HepG2 (cell line): ENCODE data around the gene PNMA8C. TPM values are rescaled to one million over a fixed set of nuclear protein-coding genes. Genes with fewer than 3 reads are reported as not detected.

Experiments used
- ATAC-seq: fragments of 200-7000 bp; cut with Tn5 transposase; 3 replicates; pipeline ENCODE4 v1.9.1; 2020; ENCODE audit warnings: mild to moderate bottlenecking, moderate library complexity
- BruUV-seq: library from RNA; stranded (reverse); fragments of 400-500 nt; replicated peaks from 2 replicates; lab custom pipeline; 2021; lab: Mats Ljungman, UMichigan
- CTCF ChIA-PET: fragments of 300-600 bp; formaldehyde crosslinking; extraction: SDS; loops from one replicate; lab custom pipeline; 2021; ENCODE audit warnings: low total read pairs, inconsistent platforms, low intra/inter-chr PET ratio; lab: Yijun Ruan, JAX
- POLR2A ChIA-PET: fragments of 350-600 bp; sonication (Branson Sonifier 250); formaldehyde crosslinking; loops from one replicate; lab custom pipeline; 2020; ENCODE audit warnings: antibody characterized with exemption, inconsistent platforms; lab: Yijun Ruan, JAX
- DNase-seq: peaks from one replicate; pipeline ENCODE4 v3.0.0-alpha.2; 2015; ENCODE audit warnings: low spot score
- FAIRE-seq: peaks from 3 replicates; lab custom pipeline; 2011; peaks lifted over from hg19 to GRCh38; lab: Jason Lieb, UNC
- H2AFZ ChIP-seq: one replicate; pipeline ENCODE4 v1.6.1; 2011; ENCODE audit warnings: low read length, inconsistent platforms
- H3K27ac ChIP-seq: fragments of 300-600 bp; 3 replicates; pipeline ENCODE4 v1.8.0; 2011; ENCODE audit warnings: mixed run types, mild to moderate bottlenecking, mixed read lengths, low read length, inconsistent platforms; ENCODE audit not compliant: insufficient read depth; ENCODE audit errors: extremely low read length
- H3K27me3 ChIP-seq, 2 experiments: fragments of 200-600 bp in 1 of 2; 2 replicates in 1 of 2; 3 replicates in 1 of 2; pipeline versions ENCODE4 v1.6.0 to v1.8.0; 2011; ENCODE audit warnings: low read length in 2 of 2, mild to moderate bottlenecking in 2 of 2, moderate library complexity in 2 of 2, inconsistent platforms in 1 of 2; ENCODE audit not compliant: insufficient read depth in 2 of 2, control insufficient read depth in 1 of 2
- H3K36me3 ChIP-seq, 2 experiments: fragments of 200-600 bp in 1 of 2; replicated peaks in 1 of 2; 2 replicates in 1 of 2; 3 replicates in 1 of 2; pipeline versions ENCODE4 v1.5.1 to v1.8.0; 2011; ENCODE audit warnings: low read length in 2 of 2, inconsistent platforms in 1 of 2; ENCODE audit not compliant: insufficient read depth in 2 of 2, control insufficient read depth in 1 of 2
- H3K4me1 ChIP-seq: 2 replicates; pipeline ENCODE4 v1.5.1; 2012; ENCODE audit warnings: low read length, inconsistent platforms; ENCODE audit not compliant: insufficient read depth
- H3K4me2 ChIP-seq: 2 replicates; pipeline ENCODE4 v1.6.0; 2011; ENCODE audit warnings: low read depth, low read length, inconsistent platforms
- H3K4me3 ChIP-seq, 3 experiments: fragments of 200-600 bp in 1 of 3; sonication (generic), shearing (Covaris generic) in 1 of 3; replicated peaks in 1 of 3; 2 replicates each; pipeline ENCODE4 v1.5.1; 2011 to 2016; ENCODE audit warnings: low read length in 3 of 3, inconsistent platforms in 2 of 3, low read depth in 2 of 3, mild to moderate bottlenecking in 2 of 3, control low read depth in 1 of 3, mixed read lengths in 1 of 3; ENCODE audit not compliant: insufficient read depth in 1 of 3
- H3K79me2 ChIP-seq: one replicate; pipeline ENCODE4 v1.6.1; 2011; ENCODE audit warnings: low read length, inconsistent platforms; ENCODE audit not compliant: insufficient read depth
- H3K9ac ChIP-seq: 2 replicates; pipeline ENCODE4 v1.6.0; 2011; ENCODE audit warnings: mild to moderate bottlenecking, low read depth, low read length, inconsistent platforms; ENCODE audit not compliant: insufficient read depth
- H3K9me3 ChIP-seq: 2 replicates; pipeline ENCODE4 v1.5.1; 2012; ENCODE audit warnings: mild to moderate bottlenecking, low read length
- H4K20me1 ChIP-seq: 2 replicates; pipeline ENCODE4 v1.6.0; 2011; ENCODE audit warnings: inconsistent platforms, mild to moderate bottlenecking, low read length, moderate library complexity; ENCODE audit not compliant: insufficient read depth
- NR2F1 ChIP-seq, 2 experiments: fragments of 450-650 bp in 1 of 2; formaldehyde crosslinking in 1 of 2; IDR thresholded peaks; 2 replicates each; pipeline versions ENCODE4 v1.5.0 to v1.6.1; 2016 to 2020; ENCODE audit warnings: mild to moderate bottlenecking in 1 of 2, missing compliant biosample characterization in 1 of 2, missing genetic modification reagents in 1 of 2, moderate library complexity in 1 of 2
- UBTF ChIP-seq: sonication (generic); formaldehyde crosslinking; IDR thresholded peaks from 2 replicates; pipeline ENCODE4 v1.4.0; 2020; ENCODE audit warnings: mild to moderate bottlenecking, missing genetic modification reagents
- ZFP91 ChIP-seq: sonication (generic); formaldehyde crosslinking; IDR thresholded peaks from 2 replicates; pipeline ENCODE4 v1.9.0; 2022; ENCODE audit warnings: missing genetic modification reagents, mild to moderate bottlenecking, borderline replicate concordance
- ZNF407 ChIP-seq: sonication (generic); formaldehyde crosslinking; IDR thresholded peaks from one replicate; pipeline ENCODE4 v1.5.1; 2020; ENCODE audit warnings: mild to moderate bottlenecking, missing genetic modification reagents; ENCODE audit errors: not compliant biosample characterization
- ZNF512 ChIP-seq: sonication (generic); formaldehyde crosslinking; IDR thresholded peaks from 2 replicates; pipeline ENCODE4 v1.4.0; 2020; ENCODE audit warnings: mild to moderate bottlenecking, missing genetic modification reagents
- ZNF746 ChIP-seq: sonication (generic); formaldehyde crosslinking; IDR thresholded peaks from 2 replicates; pipeline ENCODE4 v1.8.0; 2022; ENCODE audit warnings: mild to moderate bottlenecking, missing genetic modification reagents
- WGBS: methylation state at CpG from one replicate; pipeline ENCODE4 v1.1.6; 2017; ENCODE audit warnings: low lambda C conversion rate; 5-methylcytosine and 5-hydroxymethylcytosine counted together
- in situ Hi-C: cut with HindIII; loops from 2 replicates; pipeline ENCODE4 v1.10.0; 2017; ENCODE audit warnings: low pct_unique_long_range_greater_than_20kb; ENCODE audit not compliant: extremely low pct_ligation_motif_present
- intact Hi-C: fragments of 100-400 bp; cut with micrococcal nuclease; formaldehyde crosslinking; loops from one replicate; pipeline ENCODE4 v1.10.0; 2022; ENCODE audit not compliant: unreplicated experiment
- polyA plus RNA-seq, 8 experiments: library from polyadenylated mRNA; depleted of rRNA in 3 of 8; stranded (reverse) in 7 of 8; unstranded in 1 of 8; fragments of >200 nt; fragmentation: Illumina TruSeq in 4 of 8; extraction: Trizol in 4 of 8; gene quantifications; 2 replicates each; pipeline versions ENCODE4 v1.2.1 to v1.2.3, GENCODE V29; 2011 to 2016; ENCODE audit warnings: low read depth in 4 of 8, missing spikeins in 1 of 8, mixed read lengths in 1 of 8; ENCODE audit not compliant: insufficient read depth in 1 of 8
- total RNA-seq, 5 experiments: library from RNA; depleted of rRNA; stranded (reverse); fragments of >200 nt; fragmentation: Illumina TruSeq; extraction: Trizol; gene quantifications; 2 replicates each; pipeline ENCODE4 v1.2.3, GENCODE V29; 2016; ENCODE audit warnings: low read depth in 1 of 5

The PNMA8C gene
- total and polyA plus RNA-seq, 2 of the 13 experiments (the other 11 are each of a cell fraction or from before 2014, with no cell fraction given), result not detected

GRCh38 chr19:46409191-46409590, 19.5 kb downstream of the PNMA8C start (continued):
- TF ChIP-seq ZNF407 (no peak), ZNF512 (CRISPR knock-in tag) (no peak)

- ATAC-seq (peak; percentile 9; the same call in 2 of the 3 replicates), FAIRE-seq (peak; percentile 32), DNase-seq (peak; percentile 25)
- peak overlapping the region; percentile 1 for H2AFZ ChIP-seq
- H3K9ac ChIP-seq, result no peak overlapping the region
- H3K4me1 ChIP-seq, result peaks cover 32% of the 10 kb centered on the region
- H4K20me1 ChIP-seq, result no peaks in the 10 kb centered on the region
- WGBS, result under 1% methylated on average over 7 of the region's 11 CpGs
- no TSS peak for BruUV-seq
- H3K9me3 ChIP-seq, result no peaks in the 10 kb centered on the region
- in situ Hi-C loops (no loop called here), intact Hi-C loops (no loop called here)
- no peaks in the 10 kb centered on the region for H3K27me3 ChIP-seq
- no peaks in the 10 kb centered on the region for H3K36me3 ChIP-seq
- ChIA-PET POLR2A (no interaction called here), CTCF (no interaction called here)
- H3K4me3 ChIP-seq, result peak overlapping the region; percentile 10 to 50 (median 15); a peak in 3 of 6 replicates
- no peak overlapping the region for H3K27ac ChIP-seq
- no peaks in the 10 kb centered on the region for H3K79me2 ChIP-seq
- H3K4me2 ChIP-seq, result peak overlapping the region; percentile 71
- no peak for TF ChIP-seq UBTF
- 0 out of 2 replicates have a peak, but pooled peaks have one; percentile 27 for TF ChIP-seq ZFP91 (CRISPR knock-in tag)
- peak; percentile 23; the same call in 1 of the 2 replicates for TF ChIP-seq ZNF746
- TF ChIP-seq NR2F1 (CRISPR knock-in tag; IDR thresholded peaks at IDR 0.05), result no peak
Measured at GRCh38 chr19:46408664-46409039, 20.1 kb downstream of the PNMA8C start.
